Spleen (tissue), 7 donors: Measurements from ENCODE around the gene CBX1.

Source experiments
- CTCF ChIP-seq, 11 experiments: fragments of 200-600 bp in 7 of 11; fragments of 450-650 bp in 4 of 11; sonication (generic) in 4 of 11; IDR thresholded peaks in 8 of 11; conservative IDR thresholded peaks in 3 of 11; 1 replicate in 7 of 11; 2 replicates in 4 of 11; pipeline versions ENCODE4 v1.4.0 to v1.8.0; 2016 to 2021; ENCODE audit warnings: antibody characterized with exemption in 11 of 11, inconsistent platforms in 4 of 11, mild to moderate bottlenecking in 1 of 11
- POLR2A ChIP-seq, 3 donors: fragments of 450-650 bp; IDR thresholded peaks; one replicate each; pipeline ENCODE4 v1.5.1; 2017; ENCODE audit warnings: antibody characterized with exemption in 3 of 3, mild to moderate bottlenecking in 1 of 3
- POLR2AphosphoS5 ChIP-seq, 3 donors: sonication (generic); formaldehyde crosslinking; IDR thresholded peaks; one replicate each; pipeline ENCODE4 v1.5.1; 2017; ENCODE audit warnings: antibody characterized with exemption in 3 of 3
- donor health status: DM: no; HTN: no; CAD: no; lungs with moderate emphysema.
- donor health status: DM: no; HTN: no; CAD: no.
- donor health status: DM: no; HTN: no; CAD: no.

GRCh38 chr17:48144976-48145798 is 43.9 kb upstream of the CBX1 start:
- TF ChIP-seq CTCF (IDR thresholded peaks at IDR 0.05 in 8 of 11, conservative IDR thresholded peaks at IDR 0.05 in 3 of 11) (no peak), POLR2A (IDR thresholded peaks at IDR 0.05) (no peak), POLR2AphosphoS5 (IDR thresholded peaks at IDR 0.05) (no peak)
